AG09309 (cell line): Measurements from ENCODE around the gene TNS4.
A peak's percentile ranks its signal among the peaks of the same experiment; 100 is the strongest.

ENCODE experiments used
- DNase-seq: peaks from one replicate; pipeline ENCODE4 v3.0.0-alpha.2; 2010; ENCODE audit warnings: low read depth
- H3K4me3 ChIP-seq: 2 replicates; pipeline ENCODE4 v1.5.1; 2011; ENCODE audit warnings: mild to moderate bottlenecking, low read depth, low read length, moderate library complexity; ENCODE audit not compliant: control insufficient read depth
- CTCF ChIP-seq: IDR thresholded peaks from 2 replicates; pipeline ENCODE4 v1.5.1; 2011; ENCODE audit warnings: mild to moderate bottlenecking, low read depth, low read length, inconsistent platforms; ENCODE audit not compliant: insufficient read depth, control insufficient read depth; ENCODE audit errors: missing control alignments

The TNS4 gene

GRCh38 chr17:40526668-40527067, 25.2 kb upstream of the TNS4 start:
- peak; percentile 19 for TF ChIP-seq CTCF
- DNase-seq, result no peak
- no peak overlapping the region for H3K4me3 ChIP-seq

- no peak for DNase-seq
- no peak overlapping the region for H3K4me3 ChIP-seq
- no peak for TF ChIP-seq CTCF
These were observed 23.9 kb upstream of the TNS4 start for GRCh38 chr17:40525294-40525693.

- no peak for TF ChIP-seq CTCF
- no peak overlapping the region for H3K4me3 ChIP-seq
- DNase-seq, result no peak
These were observed 23.0 kb upstream of the TNS4 start for GRCh38 chr17:40524243-40524965.

GRCh38 chr17:40522961-40523310, 21.5 kb upstream of the TNS4 start:
- no peak overlapping the region for H3K4me3 ChIP-seq
- no peak for TF ChIP-seq CTCF
- DNase-seq, result no peak

- H3K4me3 ChIP-seq, result no peak overlapping the region
- no peak for DNase-seq
- no peak for TF ChIP-seq CTCF
These were observed 21.0 kb upstream of the TNS4 start for GRCh38 chr17:40522250-40522960.

GRCh38 chr17:40520991-40521453, 19.6 kb upstream of the TNS4 start:
- TF ChIP-seq CTCF, result no peak
- no peak for DNase-seq
- no peak overlapping the region for H3K4me3 ChIP-seq
